Stimulated activated naive B cell treated with anti-CD40 and anti-IgM and Interleukin-4, amounts not matched to agents 10 μg/mL and 1 μg/mL and 100 μg/mL, for 72 hours (primary cell): ENCODE measurements around the gene PTPRN2.

ENCODE experiments used
- ATAC-seq, 2 donors: fragments of 150-1000 bp; cut with Tn5 transposase; replicated peaks; 2 replicates each; pipeline ENCODE4 v1.10.0; 2021; ENCODE audit warnings: moderate library complexity in 1 of 2
- DNase-seq: peaks from one replicate; pipeline ENCODE4 v3.0.0; 2021
- H3K27ac Mint-ChIP-seq: one replicate; pipeline ENCODE4 v1.8.0; 2022; ENCODE audit warnings: mild to moderate bottlenecking, mixed read lengths
- H3K27me3 Mint-ChIP-seq, 2 donors: one replicate each; pipeline ENCODE4 v1.8.0; 2022; ENCODE audit warnings: mixed read lengths in 2 of 2
- H3K36me3 Mint-ChIP-seq, 2 donors: one replicate each; pipeline ENCODE4 v1.8.0; 2022; ENCODE audit warnings: mixed read lengths in 2 of 2, mild to moderate bottlenecking in 1 of 2
- H3K4me1 Mint-ChIP-seq, 2 donors: one replicate each; pipeline ENCODE4 v1.8.0; 2022; ENCODE audit warnings: mixed read lengths in 2 of 2, mild to moderate bottlenecking in 1 of 2
- H3K4me3 Mint-ChIP-seq, 2 donors: one replicate each; pipeline ENCODE4 v1.8.0; 2022; ENCODE audit warnings: mild to moderate bottlenecking in 2 of 2, mixed read lengths in 2 of 2, moderate library complexity in 1 of 2
- H3K9me3 Mint-ChIP-seq, 2 donors: one replicate each; pipeline ENCODE4 v1.8.0; 2022; ENCODE audit warnings: mixed read lengths in 2 of 2, mild to moderate bottlenecking in 1 of 2

The PTPRN2 gene

GRCh38 chr7:157930926-157931466 lies 656.6 kb downstream of the PTPRN2 start:
- ATAC-seq (no peak), DNase-seq (no peak)
- Mint-ChIP-seq H3K4me3 (no peak overlapping the region), H3K27ac (no peak overlapping the region), H3K27me3 (peaks cover 5 to 11% of the 10 kb centered on the region in 2 donors), H3K36me3 (peaks cover 6 to 12% of the 10 kb centered on the region in 2 donors), H3K9me3 (peaks cover 8 to 14% of the 10 kb centered on the region in 2 donors), H3K4me1 (peaks cover 9 to 12% of the 10 kb centered on the region in 2 donors)

- Mint-ChIP-seq H3K27me3 (peaks cover 5 to 12% of the 10 kb centered on the region in 2 donors), H3K27ac (no peak overlapping the region), H3K4me3 (no peak overlapping the region), H3K4me1 (peaks cover 11 to 13% of the 10 kb centered on the region in 2 donors), H3K36me3 (peaks cover 6 to 11% of the 10 kb centered on the region in 2 donors), H3K9me3 (peaks cover 8 to 13% of the 10 kb centered on the region in 2 donors)
- ATAC-seq (no peak), DNase-seq (no peak)
These were observed 657.2 kb downstream of the PTPRN2 start for GRCh38 chr7:157930441-157930840.

GRCh38 chr7:157929671-157930070 lies 658.0 kb downstream of the PTPRN2 start:
- ATAC-seq (no peak), DNase-seq (no peak)
- peaks cover 5 to 12% of the 10 kb centered on the region in 2 donors for H3K27me3 Mint-ChIP-seq
- H3K27ac Mint-ChIP-seq, result no peak overlapping the region
- peaks cover 11 to 13% of the 10 kb centered on the region in 2 donors for H3K4me1 Mint-ChIP-seq
- H3K4me3 Mint-ChIP-seq, result no peak overlapping the region
- H3K9me3 Mint-ChIP-seq, result peaks cover 8 to 9% of the 10 kb centered on the region in 2 donors
- H3K36me3 Mint-ChIP-seq, result peaks cover 6 to 9% of the 10 kb centered on the region in 2 donors

GRCh38 chr7:157928808-157929425 lies 658.7 kb downstream of the PTPRN2 start:
- Mint-ChIP-seq H3K27me3 (peaks cover 5 to 12% of the 10 kb centered on the region in 2 donors), H3K9me3 (peaks cover 8 to 9% of the 10 kb centered on the region in 2 donors), H3K4me3 (no peak overlapping the region), H3K4me1 (peaks cover 11 to 13% of the 10 kb centered on the region in 2 donors), H3K36me3 (peaks cover 6 to 9% of the 10 kb centered on the region in 2 donors), H3K27ac (no peak overlapping the region)
- DNase-seq (no peak), ATAC-seq (no peak)

- Mint-ChIP-seq H3K36me3 (peaks cover 6 to 9% of the 10 kb centered on the region in 2 donors), H3K27ac (no peak overlapping the region), H3K4me1 (peaks cover 11 to 13% of the 10 kb centered on the region in 2 donors), H3K27me3 (peaks cover 5 to 12% of the 10 kb centered on the region in 2 donors), H3K9me3 (peaks cover 8 to 9% of the 10 kb centered on the region in 2 donors), H3K4me3 (no peak overlapping the region)
- DNase-seq, result no peak
- no peak for ATAC-seq
These were observed 659.3 kb downstream of the PTPRN2 start for GRCh38 chr7:157928171-157928794.

GRCh38 chr7:157927313-157927925 lies 660.2 kb downstream of the PTPRN2 start:
- Mint-ChIP-seq H3K27ac (no peak overlapping the region), H3K27me3 (peaks cover 5 to 12% of the 10 kb centered on the region in 2 donors), H3K4me3 (no peak overlapping the region), H3K36me3 (peaks cover 2 to 3% of the 10 kb centered on the region in 2 donors), H3K9me3 (peaks cover 3 to 4% of the 10 kb centered on the region in 2 donors), H3K4me1 (peaks cover 10 to 11% of the 10 kb centered on the region in 2 donors)
- ATAC-seq, result no peak
- no peak for DNase-seq

- no peak for ATAC-seq
- peak overlapping the region; percentile 88 for H3K27ac Mint-ChIP-seq
These were observed 661.0 kb downstream of the PTPRN2 start for GRCh38 chr7:157926521-157927150.

GRCh38 chr7:157926107-157926506 lies 661.5 kb downstream of the PTPRN2 start:
- peaks cover 5 to 12% of the 10 kb centered on the region in 2 donors for H3K27me3 Mint-ChIP-seq
- no peak overlapping the region for H3K27ac Mint-ChIP-seq
- no peak for DNase-seq
- peaks cover 10 to 11% of the 10 kb centered on the region in 2 donors for H3K4me1 Mint-ChIP-seq
- ATAC-seq, result peak in 1 of 2 donors; percentile 42
- H3K9me3 Mint-ChIP-seq, result peaks cover 0 to 2% of the 10 kb centered on the region in 2 donors
- no peaks in the 10 kb centered on the region for H3K36me3 Mint-ChIP-seq
- no peak overlapping the region for H3K4me3 Mint-ChIP-seq

More at GRCh38 chr7:157926521-157927150, 661.0 kb downstream of the PTPRN2 start:
- Mint-ChIP-seq H3K4me1 (peaks cover 10 to 11% of the 10 kb centered on the region in 2 donors), H3K27me3 (peaks cover 5 to 12% of the 10 kb centered on the region in 2 donors), H3K9me3 (peaks cover 0 to 1% of the 10 kb centered on the region in 2 donors), H3K36me3 (no peaks in the 10 kb centered on the region), H3K4me3 (no peak overlapping the region)
- DNase-seq, result no peak

- Mint-ChIP-seq H3K4me3 (no peak overlapping the region), H3K4me1 (peaks cover 10 to 11% of the 10 kb centered on the region in 2 donors), H3K36me3 (no peaks in the 10 kb centered on the region), H3K9me3 (peaks cover 0 to 3% of the 10 kb centered on the region in 2 donors), H3K27me3 (peaks cover 5 to 12% of the 10 kb centered on the region in 2 donors), H3K27ac (no peak overlapping the region)
- DNase-seq (no peak), ATAC-seq (no peak)
These were observed 662.2 kb downstream of the PTPRN2 start for GRCh38 chr7:157925383-157925875.

GRCh38 chr7:157923903-157924630 lies 663.6 kb downstream of the PTPRN2 start:
- H3K4me1 Mint-ChIP-seq, result peaks cover 10 to 11% of the 10 kb centered on the region in 2 donors

GRCh38 chr7:157922576-157922975 lies 665.0 kb downstream of the PTPRN2 start:
- peaks cover 0 to 4% of the 10 kb centered on the region in 2 donors for H3K9me3 Mint-ChIP-seq
- no peak for DNase-seq
- peaks cover 4 to 9% of the 10 kb centered on the region in 2 donors for H3K27me3 Mint-ChIP-seq
- H3K36me3 Mint-ChIP-seq, result no peaks in the 10 kb centered on the region
- H3K27ac Mint-ChIP-seq, result no peak overlapping the region
- H3K4me3 Mint-ChIP-seq, result no peak overlapping the region
- ATAC-seq, result no peak
- peaks cover 8 to 11% of the 10 kb centered on the region in 2 donors for H3K4me1 Mint-ChIP-seq

More at GRCh38 chr7:157923903-157924630, 663.6 kb downstream of the PTPRN2 start:
- Mint-ChIP-seq H3K27ac (no peak overlapping the region), H3K9me3 (peaks cover 0 to 4% of the 10 kb centered on the region in 2 donors), H3K36me3 (no peaks in the 10 kb centered on the region), H3K27me3 (peaks cover 5 to 7% of the 10 kb centered on the region in 2 donors), H3K4me3 (no peak overlapping the region)
- no peak for ATAC-seq
- DNase-seq, result no peak

GRCh38 chr7:157918326-157919080 lies 669.1 kb downstream of the PTPRN2 start:
- no peak for DNase-seq
- H3K27ac Mint-ChIP-seq, result no peak overlapping the region
- H3K4me1 Mint-ChIP-seq, result no peaks in the 10 kb centered on the region
- ATAC-seq, result no peak
- peaks cover 7 to 14% of the 10 kb centered on the region in 2 donors for H3K9me3 Mint-ChIP-seq
- H3K4me3 Mint-ChIP-seq, result no peak overlapping the region
- H3K36me3 Mint-ChIP-seq, result peaks cover 0 to 2% of the 10 kb centered on the region in 2 donors
- H3K27me3 Mint-ChIP-seq, result peaks cover 0 to 8% of the 10 kb centered on the region in 2 donors
